ENCODE data around the gene FNBP1. TPM values are rescaled to one million over a fixed set of nuclear protein-coding genes. Genes with fewer than 3 reads are reported as not detected.

The FNBP1 gene
- total RNA-seq, 1 donor from 2014 or later = 29.7 TPM

DNA sequence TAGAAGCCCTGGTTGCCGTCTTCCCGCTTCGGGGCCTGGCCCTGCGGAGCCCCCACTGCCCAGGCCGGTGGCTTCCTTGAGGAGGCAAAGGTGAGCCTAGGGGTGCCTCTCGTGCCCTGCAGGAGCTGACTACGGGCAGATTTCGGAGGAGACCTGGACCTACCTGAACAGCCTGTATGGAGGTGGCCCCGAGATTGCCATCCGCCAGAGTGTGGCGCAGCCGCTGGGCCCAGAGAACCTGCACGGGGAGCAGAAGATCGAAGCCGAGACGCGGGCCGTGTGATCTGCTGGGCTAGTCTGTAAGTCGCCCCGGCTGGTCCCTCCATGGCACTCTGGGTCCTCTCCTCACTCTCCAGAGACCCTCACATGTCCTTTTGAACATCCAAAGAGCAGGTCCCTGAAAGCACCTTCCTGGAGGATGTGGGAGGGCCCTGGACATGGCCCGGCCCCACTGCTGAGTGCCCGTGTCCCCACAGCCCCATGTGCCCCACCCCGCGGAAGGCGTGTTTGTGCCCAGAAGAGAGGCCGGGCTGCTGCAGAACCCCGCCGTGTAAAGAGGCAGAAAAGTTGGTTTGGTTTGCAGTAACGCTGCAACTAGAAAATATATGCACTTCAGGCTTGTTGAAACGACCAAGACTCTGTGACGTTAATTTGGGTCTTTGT is 162.9 kb downstream of the FNBP1 start:
- DNase-seq (ENCODE audit: low read depth, low spot score) = no peak

DNA sequence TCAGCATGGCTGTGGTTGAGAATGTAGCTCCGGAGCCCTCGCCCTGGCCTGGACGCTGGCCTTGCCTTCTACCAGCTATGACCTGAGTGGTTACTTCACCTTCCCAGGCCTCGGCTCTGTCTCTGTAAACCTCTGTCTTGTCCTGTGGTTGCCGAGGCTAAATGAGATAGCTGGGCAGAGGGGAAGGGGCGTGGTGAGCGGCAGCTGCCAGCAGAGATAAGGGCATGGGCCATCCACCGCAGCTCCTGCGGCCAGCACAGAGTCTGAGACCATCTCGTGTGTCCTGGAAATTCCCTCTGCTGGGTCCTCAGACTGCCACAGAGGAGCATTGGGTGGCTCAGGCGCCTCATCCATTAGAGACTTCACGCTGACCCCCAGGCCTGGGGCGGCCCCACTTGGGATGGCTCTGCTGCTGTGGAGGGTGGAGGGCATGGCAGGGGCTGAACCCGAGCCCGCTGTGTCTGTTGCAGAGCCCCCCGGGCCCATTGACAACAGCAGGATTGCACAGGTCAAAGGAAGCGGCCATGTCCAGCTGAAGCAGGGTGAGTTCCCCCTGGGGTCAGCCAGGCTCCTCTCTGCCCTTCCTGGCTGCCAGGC is 163.8 kb downstream of the FNBP1 start:
- DNase-seq (ENCODE audit: low read depth, low spot score) = no peak

DNA sequence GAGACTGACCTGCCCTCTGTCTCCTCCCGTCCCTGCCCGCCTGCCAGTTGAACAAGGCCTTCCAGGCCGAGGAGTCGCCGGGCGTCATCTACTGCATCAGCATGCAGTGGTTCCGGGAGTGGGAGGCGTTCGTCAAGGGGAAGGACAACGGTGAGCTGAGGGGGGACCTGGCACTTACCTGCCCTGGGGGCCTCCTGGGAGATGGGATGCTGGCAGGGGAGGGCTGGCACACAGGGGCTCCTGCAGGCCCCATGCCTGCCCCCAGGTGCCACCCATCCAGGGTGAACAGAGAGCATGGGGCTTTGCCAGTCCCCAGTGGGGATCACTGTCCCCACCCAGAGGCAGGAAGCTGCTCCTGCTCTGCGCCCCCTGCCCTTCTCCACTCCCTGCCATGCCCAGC is 164.7 kb downstream of the FNBP1 start:
- DNase-seq (ENCODE audit: low read depth, low spot score) = no peak

DNA sequence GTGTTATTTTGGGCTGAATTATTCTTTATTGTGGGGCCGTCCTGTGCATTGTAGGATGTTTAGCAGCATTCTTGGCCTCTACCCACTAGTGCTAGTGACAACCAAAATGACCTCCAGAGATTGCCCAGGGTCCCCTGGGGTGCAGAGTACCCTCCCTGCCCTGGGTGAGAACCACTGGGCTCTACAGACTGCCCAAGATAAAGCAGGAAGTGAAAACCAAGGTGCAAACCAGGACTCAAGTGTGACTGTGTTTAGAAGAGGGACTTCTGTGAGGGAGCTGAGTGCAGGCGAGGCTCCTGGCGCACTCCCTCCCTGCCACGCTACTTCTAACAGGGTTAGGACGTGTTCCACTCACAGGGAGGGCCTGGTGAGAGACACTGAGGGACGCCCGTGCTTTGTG is 166.2 kb downstream of the FNBP1 start:
- DNase-seq (ENCODE audit: low read depth, low spot score) = no peak

DNA sequence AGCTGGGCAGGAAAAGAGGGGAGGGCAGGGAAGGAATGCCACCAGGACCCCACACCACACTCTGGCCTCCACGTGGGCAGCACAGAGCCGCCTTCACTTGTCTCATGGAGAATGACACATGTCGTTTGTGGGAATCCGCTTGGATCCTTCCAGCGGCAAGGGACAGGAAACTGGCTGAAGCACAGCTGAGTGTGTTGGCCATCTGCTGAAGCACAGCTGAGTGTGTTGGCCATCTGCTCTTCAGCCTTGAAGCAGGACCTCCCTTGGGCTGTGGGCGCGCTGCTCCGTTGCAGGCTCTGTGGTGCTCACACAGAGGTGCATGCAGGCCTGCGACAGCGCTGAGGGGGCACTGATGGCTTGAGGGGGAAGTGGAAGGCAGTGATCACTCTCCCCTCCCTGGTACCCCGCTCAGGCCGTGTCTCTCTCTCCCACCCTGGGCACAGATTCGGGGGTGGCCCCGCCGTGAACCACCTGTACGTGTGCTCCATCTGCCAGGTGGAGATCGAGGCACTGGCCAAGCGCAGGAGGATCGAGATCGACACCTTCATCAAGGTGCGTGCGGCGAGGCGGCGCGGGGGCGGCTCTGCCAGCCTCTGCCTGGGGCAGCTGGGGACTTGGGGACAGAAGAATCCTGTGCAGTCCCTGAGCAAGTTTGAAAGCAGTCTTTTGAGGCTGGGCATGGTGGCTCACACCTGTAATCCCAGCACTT is 167.1 kb downstream of the FNBP1 start:
- no peak for DNase-seq (ENCODE audit: low read depth, low spot score)

DNA sequence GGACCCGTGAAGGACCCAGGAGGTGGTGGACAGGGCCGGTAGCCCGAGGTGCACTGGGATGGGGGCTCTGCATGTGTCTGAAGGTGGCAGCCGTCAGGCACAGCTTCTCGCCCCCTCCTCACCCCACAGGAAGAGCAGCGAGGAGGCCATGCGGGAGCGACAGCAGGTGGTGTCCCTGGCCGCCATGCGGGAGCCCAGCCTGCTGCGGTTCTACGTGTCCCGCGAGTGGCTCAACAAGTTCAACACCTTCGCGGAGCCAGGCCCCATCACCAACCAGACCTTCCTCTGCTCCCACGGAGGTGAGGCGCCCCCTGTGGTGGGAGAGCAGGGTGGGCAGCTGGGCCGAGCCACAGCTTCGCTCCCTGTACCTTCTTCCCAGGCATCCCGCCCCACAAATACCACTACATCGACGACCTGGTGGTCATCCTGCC is 167.8 kb downstream of the FNBP1 start:
- DNase-seq (ENCODE audit: low read depth, low spot score) = no peak

DNA sequence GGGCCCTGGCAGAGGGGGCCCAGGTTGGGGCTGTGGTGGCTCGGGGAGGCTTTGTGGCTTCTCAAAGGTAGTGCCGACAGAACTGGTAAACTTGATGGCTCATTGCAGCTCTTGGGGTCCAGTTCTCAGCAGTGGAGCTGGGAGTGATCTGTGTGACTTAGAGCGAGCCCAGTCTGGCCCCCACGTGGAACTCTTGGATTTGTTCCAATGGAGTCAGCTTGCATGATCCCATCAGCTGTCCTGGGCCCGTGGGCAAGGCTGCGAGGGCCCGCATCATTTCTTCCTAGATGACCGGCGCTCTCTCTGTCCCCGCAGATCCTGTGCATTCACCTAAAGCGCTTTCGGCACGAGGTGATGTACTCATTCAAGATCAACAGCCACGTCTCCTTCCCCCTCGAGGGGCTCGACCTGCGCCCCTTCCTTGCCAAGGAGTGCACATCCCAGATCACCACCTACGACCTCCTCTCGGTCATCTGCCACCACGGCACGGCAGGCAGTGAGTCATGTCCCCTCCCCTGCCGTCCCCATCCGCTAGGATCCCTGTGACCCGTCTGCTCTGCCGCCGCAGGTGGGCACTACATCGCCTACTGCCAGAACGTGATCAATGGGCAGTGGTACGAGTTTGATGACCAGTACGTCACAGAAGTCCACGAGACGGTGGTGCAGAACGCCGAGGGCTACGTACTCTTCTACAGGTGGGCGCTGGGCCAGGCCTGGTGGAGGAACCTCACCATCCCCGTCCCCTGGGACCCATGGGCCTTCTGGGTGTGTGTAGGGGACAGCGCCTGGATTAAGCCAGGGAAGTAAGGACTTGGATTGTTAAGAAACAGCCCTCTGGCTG is 168.5 kb downstream of the FNBP1 start:
- no peak for DNase-seq (ENCODE audit: low read depth, low spot score)

DNA sequence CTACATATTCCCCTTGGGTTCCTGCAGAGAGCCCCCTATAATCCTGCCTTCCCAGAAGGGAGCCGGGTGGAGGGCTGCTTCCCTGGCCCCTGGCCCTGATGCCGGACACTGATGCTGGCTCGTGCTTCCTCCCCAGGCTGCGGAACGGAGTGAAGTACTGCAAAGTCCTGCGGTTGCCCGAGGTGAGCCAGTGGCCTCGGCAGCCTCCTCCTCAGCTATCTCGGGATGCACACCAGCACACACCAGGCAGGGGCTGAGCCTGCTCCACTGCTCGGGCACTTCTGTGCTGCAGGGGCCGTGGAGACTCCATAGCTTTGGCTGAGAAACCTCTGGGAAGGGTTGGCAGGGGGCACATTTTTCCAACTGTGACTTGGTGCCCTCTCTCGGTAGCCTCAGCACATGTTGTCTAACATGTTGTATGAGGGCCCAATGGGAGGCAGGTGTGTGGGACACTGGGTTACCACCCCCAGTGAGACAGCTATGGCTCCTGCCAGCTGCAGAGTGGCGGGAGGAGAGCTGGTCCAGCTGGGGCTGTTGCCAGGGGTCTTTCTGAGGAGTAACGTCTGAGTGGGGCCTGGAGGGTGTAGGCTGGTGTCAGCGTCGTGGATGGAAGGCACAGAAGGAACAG is 169.3 kb downstream of the FNBP1 start:
- no peak for DNase-seq (ENCODE audit: low read depth, low spot score)

DNA sequence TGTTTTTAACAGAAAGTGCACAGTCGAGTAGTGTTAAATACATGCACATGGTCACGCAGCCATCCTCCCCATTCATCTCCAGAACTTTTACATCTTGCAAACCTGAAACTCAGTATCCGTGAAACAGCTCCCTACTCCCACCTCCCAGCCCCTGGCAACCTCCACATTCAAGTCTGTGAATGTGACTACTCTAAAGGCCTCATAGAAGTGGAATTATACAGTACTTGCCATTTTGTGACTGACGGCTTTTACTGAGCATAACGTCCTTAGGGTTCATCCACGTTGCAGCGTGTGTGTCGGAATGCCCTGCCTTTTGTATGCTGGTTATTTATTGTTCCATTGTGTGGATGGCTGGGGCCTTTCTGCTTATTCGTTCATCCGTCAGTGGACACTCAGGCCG is 171.9 kb downstream of the FNBP1 start:
- no peak for DNase-seq (ENCODE audit: low read depth, low spot score)

DNA sequence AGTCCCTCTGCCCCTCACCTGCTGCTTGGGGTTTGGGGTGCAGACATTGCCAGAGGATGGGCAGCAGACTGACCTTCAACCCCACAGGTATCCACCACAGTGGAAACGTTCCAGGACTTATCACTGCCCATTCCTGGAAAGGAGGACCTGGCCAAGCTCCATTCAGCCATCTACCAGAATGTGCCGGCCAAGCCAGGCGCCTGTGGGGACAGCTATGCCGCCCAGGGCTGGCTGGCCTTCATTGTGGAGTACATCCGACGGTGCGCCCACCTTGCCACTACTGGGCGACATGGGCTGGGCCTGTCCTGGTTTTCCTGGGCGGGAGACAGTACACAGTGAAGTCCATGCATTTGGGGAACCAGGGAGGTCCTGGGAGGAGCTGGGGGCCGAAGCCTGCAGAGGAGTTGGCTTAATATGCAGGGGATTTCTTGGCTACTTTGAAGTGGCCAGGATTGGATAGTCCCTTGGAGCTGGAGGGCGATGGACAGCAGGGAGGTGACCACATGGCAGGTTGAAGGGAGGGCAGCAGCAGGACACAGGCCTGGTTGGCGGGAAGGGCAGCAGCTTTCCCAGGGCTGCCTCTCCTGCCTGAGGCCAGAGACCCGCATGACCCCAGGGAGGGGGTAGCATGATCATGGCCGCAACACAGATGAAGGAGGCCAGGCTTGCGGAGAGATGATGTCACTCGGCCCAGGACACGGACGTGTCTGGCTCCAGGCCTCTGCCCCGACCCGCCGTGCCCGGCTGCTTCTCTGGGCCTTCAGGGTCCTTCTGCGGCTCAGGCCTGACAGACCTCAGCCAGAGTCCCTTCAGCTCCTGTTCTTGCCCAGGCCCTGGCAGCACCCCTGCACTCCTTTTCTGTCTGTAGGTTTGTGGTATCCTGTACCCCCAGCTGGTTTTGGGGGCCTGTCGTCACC is 173.1 kb downstream of the FNBP1 start:
- DNase-seq (ENCODE audit: low read depth, low spot score) = no peak

DNA sequence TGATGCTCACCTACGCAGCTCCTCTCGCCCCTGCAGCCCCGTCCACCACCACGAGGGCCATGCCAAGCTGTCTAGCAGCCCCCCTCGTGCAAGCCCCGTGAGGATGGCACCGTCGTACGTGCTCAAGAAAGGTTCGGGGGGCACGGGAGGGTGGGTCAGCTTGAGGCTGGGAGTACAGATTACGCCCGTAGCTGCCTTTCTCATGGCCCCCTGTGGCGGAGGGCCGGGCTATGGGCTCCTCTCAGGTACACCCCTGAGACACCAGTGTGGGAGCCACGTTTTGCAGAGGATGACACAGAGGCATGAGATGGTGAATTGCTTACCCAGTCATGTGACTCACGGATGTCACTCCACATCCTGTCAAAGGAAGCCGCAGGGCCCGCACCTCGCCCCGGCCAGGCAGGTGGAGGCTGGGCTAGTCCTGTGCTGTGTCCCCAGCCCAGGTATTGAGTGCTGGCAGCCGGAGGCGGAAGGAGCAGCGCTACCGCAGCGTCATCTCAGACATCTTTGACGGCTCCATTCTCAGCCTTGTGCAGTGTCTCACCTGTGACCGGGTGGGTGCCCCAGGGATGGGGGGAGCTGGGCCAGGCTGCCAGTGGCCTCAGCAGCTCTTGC is 174.0 kb downstream of the FNBP1 start:
- no peak for DNase-seq (ENCODE audit: low read depth, low spot score)

DNA sequence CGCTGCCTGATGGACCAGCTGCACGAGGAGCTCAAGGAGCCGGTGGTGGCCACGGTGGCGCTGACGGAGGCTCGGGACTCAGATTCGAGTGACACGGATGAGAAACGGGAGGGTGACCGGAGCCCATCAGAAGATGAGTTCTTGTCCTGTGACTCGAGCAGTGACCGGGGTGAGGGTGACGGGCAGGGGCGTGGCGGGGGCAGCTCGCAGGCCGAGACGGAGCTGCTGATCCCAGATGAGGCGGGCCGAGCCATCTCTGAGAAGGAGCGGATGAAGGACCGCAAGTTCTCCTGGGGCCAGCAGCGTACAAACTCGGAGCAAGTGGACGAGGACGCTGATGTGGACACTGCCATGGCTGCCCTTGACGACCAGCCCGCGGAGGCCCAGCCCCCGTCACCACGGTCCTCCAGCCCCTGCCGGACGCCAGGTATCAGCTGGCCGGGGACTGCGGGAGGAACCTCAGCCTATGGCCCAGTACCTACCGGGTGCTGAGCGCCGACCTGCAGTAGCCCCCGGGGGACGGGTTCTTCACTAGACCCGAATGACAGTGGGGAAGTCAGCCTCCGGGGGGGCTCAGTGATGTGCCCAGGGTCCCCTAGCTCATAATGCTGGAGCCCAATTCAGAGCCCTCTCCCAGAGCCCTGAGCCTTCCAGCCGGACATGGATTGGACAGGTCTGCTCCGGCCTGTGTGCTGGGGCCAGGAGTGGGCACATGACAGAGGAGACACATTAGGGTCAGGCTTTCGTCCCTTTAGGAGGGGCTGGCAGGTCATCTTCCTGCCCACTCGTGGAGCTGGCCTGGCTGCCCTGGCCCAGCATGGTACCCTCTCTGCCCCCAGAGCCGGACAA is 174.7 kb downstream of the FNBP1 start:
- no peak for DNase-seq (ENCODE audit: low read depth, low spot score)

DNA sequence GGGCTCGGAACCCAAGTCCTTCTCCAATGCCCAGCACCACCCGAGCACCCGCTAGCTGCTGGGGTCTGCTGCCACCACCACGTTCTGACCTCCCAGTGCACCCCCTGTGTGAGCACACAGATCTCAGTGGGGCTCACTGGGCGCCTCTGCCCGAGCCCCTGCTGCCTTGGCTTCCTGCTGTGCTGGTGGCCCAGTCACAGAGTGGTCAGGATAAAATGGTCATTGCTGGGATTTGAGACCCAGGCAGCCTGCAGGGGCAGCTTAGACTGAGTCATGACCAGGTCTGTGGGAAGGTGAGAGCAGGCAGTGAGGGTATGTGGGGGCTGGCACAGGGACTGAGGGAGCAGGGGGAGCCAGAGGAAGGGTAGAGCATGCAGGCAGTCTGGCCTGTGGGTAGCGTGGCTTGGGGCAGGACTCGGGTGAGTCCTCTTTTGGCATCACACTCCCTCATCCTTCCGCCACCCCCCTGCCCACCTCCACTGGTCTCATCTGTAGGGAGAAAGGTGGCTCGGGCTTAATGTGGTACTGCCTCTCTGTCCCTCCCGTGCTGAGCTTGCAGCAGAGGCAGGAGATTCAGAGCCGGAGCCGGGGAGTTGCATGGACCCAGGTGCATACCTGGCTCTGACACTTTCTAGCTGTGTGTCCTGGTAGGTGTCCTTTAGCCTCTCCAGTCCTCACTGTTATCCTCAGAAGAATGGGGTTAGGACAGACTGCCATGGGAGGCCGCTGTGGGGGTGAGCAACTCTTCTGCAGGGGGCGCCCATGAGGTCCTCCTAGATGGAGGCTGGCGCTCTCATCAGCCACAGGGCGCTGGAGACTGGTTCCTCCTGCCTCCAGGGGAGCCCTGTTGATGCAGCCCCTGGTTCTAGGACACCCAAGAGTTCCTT is 175.6 kb downstream of the FNBP1 start:
- no peak for DNase-seq (ENCODE audit: low read depth, low spot score)

DNA sequence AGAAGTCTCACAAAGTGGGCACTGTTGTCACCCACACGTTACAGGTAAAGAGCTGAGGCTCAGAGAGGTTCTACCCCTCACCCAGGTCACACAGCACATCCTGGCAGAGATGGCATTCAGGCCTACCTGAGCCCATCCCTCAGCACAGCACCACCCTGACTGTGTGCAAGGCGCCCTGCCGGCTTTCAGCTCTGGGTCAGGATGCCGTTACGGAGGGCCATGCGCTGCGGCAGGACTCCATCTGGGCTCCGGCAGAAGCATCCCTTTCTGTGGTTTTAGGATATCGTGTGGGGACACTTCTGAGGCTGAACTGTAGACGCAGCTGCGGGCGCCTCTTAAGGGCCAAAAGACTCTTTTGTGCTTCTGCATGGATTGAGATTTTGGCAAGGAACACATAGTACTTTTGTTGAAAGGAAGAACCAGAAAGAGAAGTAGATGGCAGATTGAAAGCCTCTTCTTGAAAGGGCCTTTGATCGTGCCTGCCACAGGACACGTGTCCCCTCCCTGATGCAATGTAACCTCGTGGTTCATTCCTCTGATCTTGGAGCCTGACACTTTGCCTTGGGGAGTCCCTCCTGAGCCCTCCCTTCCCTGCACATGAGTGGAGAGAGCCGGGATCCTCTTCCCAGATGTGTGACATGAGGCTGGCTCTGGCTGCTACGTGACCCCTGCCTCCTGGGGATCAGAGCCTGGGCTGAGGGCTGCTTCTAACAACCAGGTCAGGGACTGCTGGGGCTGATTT is 176.4 kb downstream of the FNBP1 start:
- DNase-seq (ENCODE audit: low read depth, low spot score) = no peak

DNA sequence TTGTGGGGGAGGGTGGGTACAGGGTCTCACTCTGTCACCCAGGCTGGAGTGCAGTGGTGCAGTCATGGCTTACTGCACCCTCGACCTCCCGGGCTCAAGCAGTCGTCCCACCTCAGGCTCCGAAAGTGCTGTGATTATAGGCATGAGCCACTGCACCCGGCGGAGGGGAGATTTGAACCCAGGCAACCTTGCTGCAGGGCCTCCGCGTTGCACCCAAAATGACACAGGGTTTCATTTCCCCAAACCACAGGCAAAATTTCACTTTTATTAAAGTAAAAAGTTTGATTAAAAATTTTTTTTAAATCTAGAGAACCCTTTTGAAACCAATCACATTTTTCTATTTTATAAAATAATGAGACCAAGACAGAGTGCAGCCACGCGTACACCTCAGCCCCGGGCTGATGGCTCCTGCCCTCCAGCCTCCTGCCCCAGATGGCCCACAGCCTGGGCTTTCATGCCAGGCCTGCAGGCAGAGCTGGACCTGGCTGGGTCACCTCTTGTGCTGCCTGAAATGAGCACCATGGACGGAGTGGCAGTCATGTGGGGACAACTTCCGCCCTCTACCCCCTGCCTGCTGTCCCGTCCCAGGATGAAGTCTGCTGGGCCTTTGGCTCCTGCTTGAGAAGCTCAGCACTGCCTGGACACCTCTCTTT is 177.2 kb downstream of the FNBP1 start:
- DNase-seq (ENCODE audit: low read depth, low spot score) = no peak

DNA sequence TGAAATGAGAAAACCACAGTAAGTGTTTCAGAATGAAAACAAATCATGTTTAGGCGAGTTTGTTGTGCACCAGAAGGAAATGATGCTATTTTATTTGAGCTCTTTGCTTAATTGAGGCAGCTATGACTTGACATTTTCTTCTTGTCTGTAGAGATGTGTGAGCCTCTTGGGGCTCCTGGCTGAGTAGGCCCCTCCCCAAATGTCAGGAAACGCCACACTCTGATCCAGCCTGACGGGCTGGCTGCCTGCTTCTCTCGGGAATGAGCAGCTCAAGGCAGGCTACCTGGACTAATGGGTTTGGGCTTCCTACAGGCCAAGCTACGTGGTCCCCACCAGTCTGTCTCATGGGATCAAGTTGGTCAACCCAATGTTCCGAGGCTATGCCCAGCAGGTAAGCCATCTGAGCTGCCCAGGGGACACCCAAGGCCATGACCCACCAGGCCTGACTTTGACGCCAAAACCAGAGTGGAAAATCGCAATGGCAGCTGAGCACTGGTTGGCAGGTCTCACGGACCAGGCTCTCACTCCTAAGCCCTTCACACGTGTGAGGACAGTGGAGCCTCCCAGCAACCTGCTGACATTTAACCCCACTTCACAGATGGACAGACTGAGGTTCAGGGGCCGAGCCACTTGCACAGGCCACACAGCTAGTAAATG is 177.9 kb downstream of the FNBP1 start:
- DNase-seq (ENCODE audit: low read depth, low spot score) = no peak

Measured in pulmonary artery endothelial cell (primary cell).